GM23338 (cell line): Measurements from ENCODE around the gene EXOC5. TPM values are rescaled to one million over a fixed set of nuclear protein-coding genes. Genes with fewer than 3 reads are reported as not detected.

ENCODE experiments used
- ATAC-seq: fragments of 200-7000 bp; cut with Tn5 transposase; 3 replicates; pipeline ENCODE4 v1.9.1; 2020
- DNase-seq: peaks from one replicate; pipeline ENCODE4 v3.0.0-alpha.2; 2015; ENCODE audit warnings: low spot score
- H2AFZ ChIP-seq: fragments of 200-600 bp; sonication (generic); 2 replicates; pipeline ENCODE4 v1.8.0; 2016; ENCODE audit warnings: antibody characterized with exemption, mild to moderate bottlenecking, moderate library complexity
- H3F3A ChIP-seq: fragments of 200-600 bp; sonication (generic); replicated peaks from 2 replicates; pipeline ENCODE4 v1.8.0; 2017; ENCODE audit warnings: antibody characterized with exemption, mixed run types, low read depth
- H3K27ac ChIP-seq: fragments of 200-600 bp; sonication (generic); 2 replicates; pipeline ENCODE4 v1.6.1; 2016; ENCODE audit warnings: low read depth
- H3K27me3 ChIP-seq: fragments of 200-600 bp; sonication (generic); 2 replicates; pipeline ENCODE4 v1.8.0; 2016; ENCODE audit warnings: mild to moderate bottlenecking, mixed run types, moderate library complexity; ENCODE audit not compliant: insufficient read depth
- H3K36me3 ChIP-seq: fragments of 200-600 bp; sonication (generic); 2 replicates; pipeline ENCODE4 v1.8.0; 2016; ENCODE audit warnings: mild to moderate bottlenecking; ENCODE audit not compliant: insufficient read depth
- H3K4me1 ChIP-seq: fragments of 200-600 bp; sonication (generic); 2 replicates; pipeline ENCODE4 v1.8.0; 2016; ENCODE audit warnings: mild to moderate bottlenecking, moderate library complexity; ENCODE audit not compliant: insufficient read depth
- H3K4me2 ChIP-seq: fragments of 200-600 bp; sonication (generic); 2 replicates; pipeline ENCODE4 v1.7.1; 2017; ENCODE audit warnings: mixed run types
- H3K4me3 ChIP-seq: fragments of 200-600 bp; sonication (generic); 2 replicates; pipeline ENCODE4 v1.6.1; 2016; ENCODE audit warnings: mixed run types
- H3K79me2 ChIP-seq: fragments of 200-600 bp; sonication (generic); replicated peaks from 2 replicates; pipeline ENCODE4 v1.8.0; 2017; ENCODE audit warnings: mild to moderate bottlenecking; ENCODE audit not compliant: insufficient read depth
- H3K9me2 ChIP-seq: fragments of 200-600 bp; sonication (generic); 2 replicates; pipeline ENCODE4 v1.8.0; 2017; ENCODE audit not compliant: insufficient read depth
- H4K20me1 ChIP-seq: fragments of 200-600 bp; sonication (generic); replicated peaks from 2 replicates; pipeline ENCODE4 v1.8.0; 2017; ENCODE audit warnings: mild to moderate bottlenecking; ENCODE audit not compliant: insufficient read depth
- H3K27ac Mint-ChIP-seq: 2 replicates; pipeline ENCODE4 v1.8.0; 2020; ENCODE audit warnings: inconsistent platforms, mild to moderate bottlenecking, moderate library complexity, mixed read lengths
- H3K27me3 Mint-ChIP-seq: 3 replicates; pipeline ENCODE4 v1.8.0; 2022; ENCODE audit warnings: low read depth, mild to moderate bottlenecking, moderate library complexity, mixed read lengths, inconsistent platforms; ENCODE audit not compliant: insufficient read depth, poor library complexity
- H3K36me3 Mint-ChIP-seq: 3 replicates; pipeline ENCODE4 v1.8.0; 2021; ENCODE audit warnings: low read depth, mild to moderate bottlenecking, inconsistent platforms, moderate library complexity, mixed read lengths
- H3K4me1 Mint-ChIP-seq: 3 replicates; pipeline ENCODE4 v1.8.0; 2020; ENCODE audit warnings: mild to moderate bottlenecking, inconsistent platforms, mixed read lengths
- H3K4me3 Mint-ChIP-seq: 3 replicates; pipeline ENCODE4 v1.8.0; 2021; ENCODE audit warnings: moderate library complexity, mild to moderate bottlenecking, inconsistent platforms, mixed read lengths
- H3K9me3 Mint-ChIP-seq: 3 replicates; pipeline ENCODE4 v1.8.0; 2020; ENCODE audit warnings: moderate library complexity, mild to moderate bottlenecking, inconsistent platforms, mixed read lengths
- CREB1 ChIP-seq: fragments of 250-450 bp; sonication (Bioruptor Pico); IDR thresholded peaks from 2 replicates; pipeline ENCODE4 v1.5.0; 2020; ENCODE audit warnings: low read depth, mild to moderate bottlenecking, moderate library complexity
- EZH2 ChIP-seq: fragments of 200-600 bp; sonication (generic); IDR thresholded peaks from one replicate; pipeline ENCODE4 v1.8.0; 2017; ENCODE audit warnings: antibody characterized with exemption, mild to moderate bottlenecking, low read depth; ENCODE audit not compliant: unreplicated experiment
- EZH2phosphoT487 ChIP-seq: fragments of 200-600 bp; sonication (generic); IDR thresholded peaks from one replicate; pipeline ENCODE4 v1.8.1; 2018; ENCODE audit warnings: antibody characterized with exemption; ENCODE audit not compliant: unreplicated experiment
- JUNB ChIP-seq: IDR thresholded peaks from one replicate; pipeline ENCODE4 v1.6.1; 2016; ENCODE audit warnings: antibody characterized with exemption; ENCODE audit not compliant: unreplicated experiment
- NANOG ChIP-seq: IDR thresholded peaks from 2 replicates; pipeline ENCODE4 v1.6.1; 2016; ENCODE audit warnings: antibody characterized with exemption, borderline replicate concordance
- POLR2AphosphoS5 ChIP-seq: IDR thresholded peaks from 2 replicates; pipeline ENCODE4 v1.6.1; 2016; ENCODE audit warnings: antibody characterized with exemption, low read depth
- STAT1 ChIP-seq: IDR thresholded peaks from one replicate; pipeline ENCODE4 v1.6.1; 2016; ENCODE audit warnings: antibody characterized with exemption; ENCODE audit not compliant: unreplicated experiment
- ZNF114 ChIP-seq: fragments of 250-450 bp; sonication (Bioruptor Pico); IDR thresholded peaks from 2 replicates; pipeline ENCODE4 v1.5.0; 2020; ENCODE audit warnings: mild to moderate bottlenecking, moderate library complexity
- ZNF331 ChIP-seq: fragments of 250-450 bp; sonication (Bioruptor Pico); IDR thresholded peaks from 2 replicates; pipeline ENCODE4 v1.5.0; 2020; ENCODE audit warnings: low read depth, mild to moderate bottlenecking, moderate library complexity
- polyA plus RNA-seq: library from polyadenylated mRNA; unstranded; fragments of >200 nt; fragmentation: Nextera tagmentation; extraction: Ambion mirVana; gene quantifications from 2 replicates; pipeline ENCODE4 v1.2.1, GENCODE V29; 2016
- total RNA-seq: library from RNA; depleted of rRNA; stranded (reverse); fragments of >200 nt; shearing (Covaris generic); gene quantifications from 2 replicates; pipeline ENCODE4 v1.2.3, GENCODE V29; 2014
- TF ChIP-seq, protein P1 (sequence below), 2 experiments: fragments of 200-600 bp in 1 of 2; sonication (generic) in 1 of 2; conservative IDR thresholded peaks; 2 replicates each; pipeline versions ENCODE4 v1.5.1 to v1.6.1; 2016 to 2017; ENCODE audit warnings: antibody characterized with exemption in 2 of 2, low read depth in 2 of 2, mild to moderate bottlenecking in 2 of 2, moderate library complexity in 1 of 2
- TF ChIP-seq, protein P2 (sequence below): IDR thresholded peaks from 2 replicates; pipeline ENCODE4 v1.6.1; 2016; ENCODE audit warnings: antibody characterized with exemption

Gene EXOC5
- total and polyA plus RNA-seq, 2 experiments from 2014 or later: 26.4 to 55.9 TPM

DNA sequence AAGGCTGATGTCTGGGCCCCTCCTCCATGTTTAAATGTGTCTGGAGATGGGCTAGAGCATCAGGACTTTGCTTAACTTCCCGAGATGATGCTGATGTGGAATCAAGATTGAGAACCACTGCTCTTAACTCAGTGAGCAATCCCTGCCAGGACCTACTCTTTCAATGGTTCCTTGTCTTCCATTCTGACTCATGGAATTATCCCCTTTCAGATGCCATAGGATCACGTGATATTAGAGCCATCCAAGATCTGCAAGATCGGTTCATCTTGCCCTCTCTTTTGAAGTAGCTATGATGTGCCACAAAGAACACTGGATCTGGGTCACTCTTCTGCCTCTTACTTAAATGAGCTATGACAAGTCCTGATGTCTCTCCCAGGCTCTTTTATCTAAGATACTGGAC is 96.8 kb downstream of the EXOC5 start (continued):
- TF ChIP-seq, protein P1, sequence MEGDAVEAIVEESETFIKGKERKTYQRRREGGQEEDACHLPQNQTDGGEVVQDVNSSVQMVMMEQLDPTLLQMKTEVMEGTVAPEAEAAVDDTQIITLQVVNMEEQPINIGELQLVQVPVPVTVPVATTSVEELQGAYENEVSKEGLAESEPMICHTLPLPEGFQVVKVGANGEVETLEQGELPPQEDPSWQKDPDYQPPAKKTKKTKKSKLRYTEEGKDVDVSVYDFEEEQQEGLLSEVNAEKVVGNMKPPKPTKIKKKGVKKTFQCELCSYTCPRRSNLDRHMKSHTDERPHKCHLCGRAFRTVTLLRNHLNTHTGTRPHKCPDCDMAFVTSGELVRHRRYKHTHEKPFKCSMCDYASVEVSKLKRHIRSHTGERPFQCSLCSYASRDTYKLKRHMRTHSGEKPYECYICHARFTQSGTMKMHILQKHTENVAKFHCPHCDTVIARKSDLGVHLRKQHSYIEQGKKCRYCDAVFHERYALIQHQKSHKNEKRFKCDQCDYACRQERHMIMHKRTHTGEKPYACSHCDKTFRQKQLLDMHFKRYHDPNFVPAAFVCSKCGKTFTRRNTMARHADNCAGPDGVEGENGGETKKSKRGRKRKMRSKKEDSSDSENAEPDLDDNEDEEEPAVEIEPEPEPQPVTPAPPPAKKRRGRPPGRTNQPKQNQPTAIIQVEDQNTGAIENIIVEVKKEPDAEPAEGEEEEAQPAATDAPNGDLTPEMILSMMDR (conservative IDR thresholded peaks at IDR 0.05; ENCODE audit: low read depth in 2 of 2): no peak

DNA sequence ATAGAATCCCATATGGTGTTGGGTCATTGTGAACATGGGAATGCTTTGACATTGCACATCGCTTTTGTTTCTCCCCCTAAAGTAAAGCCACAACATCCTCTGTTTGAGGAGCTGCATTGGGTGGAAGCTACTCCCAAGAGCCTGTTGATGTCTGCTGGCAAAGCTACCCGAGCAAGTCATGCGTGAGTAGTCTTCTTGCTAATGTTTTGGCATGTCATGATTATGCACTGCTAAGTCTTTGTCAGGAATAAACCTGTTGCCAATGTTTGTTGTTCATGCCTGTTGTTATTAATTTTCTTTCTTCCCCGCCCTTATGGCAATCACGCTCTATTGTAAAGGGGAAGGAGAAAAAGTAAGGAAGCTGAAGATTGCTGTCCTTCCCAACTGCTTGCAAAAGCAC is 97.3 kb downstream of the EXOC5 start:
- TF ChIP-seq STAT1 (no peak), ZNF331 (no peak), JUNB (no peak), EZH2 (no peak), ZNF114 (CRISPR knock-in tag) (no peak), NANOG (no peak), POLR2AphosphoS5 (no peak), EZH2phosphoT487 (no peak), CREB1 (CRISPR knock-in tag) (no peak)
- TF ChIP-seq, protein P1 (conservative IDR thresholded peaks at IDR 0.05; ENCODE audit: low read depth in 2 of 2): no peak
- TF ChIP-seq, protein P2, sequence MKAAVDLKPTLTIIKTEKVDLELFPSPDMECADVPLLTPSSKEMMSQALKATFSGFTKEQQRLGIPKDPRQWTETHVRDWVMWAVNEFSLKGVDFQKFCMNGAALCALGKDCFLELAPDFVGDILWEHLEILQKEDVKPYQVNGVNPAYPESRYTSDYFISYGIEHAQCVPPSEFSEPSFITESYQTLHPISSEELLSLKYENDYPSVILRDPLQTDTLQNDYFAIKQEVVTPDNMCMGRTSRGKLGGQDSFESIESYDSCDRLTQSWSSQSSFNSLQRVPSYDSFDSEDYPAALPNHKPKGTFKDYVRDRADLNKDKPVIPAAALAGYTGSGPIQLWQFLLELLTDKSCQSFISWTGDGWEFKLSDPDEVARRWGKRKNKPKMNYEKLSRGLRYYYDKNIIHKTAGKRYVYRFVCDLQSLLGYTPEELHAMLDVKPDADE: no peak
- Histone ChIP-seq H2AFZ (peak overlapping the region; percentile 24; the same call in 1 of the 2 replicates), H3K36me3 (no peaks in the 10 kb centered on the region), H3K4me3 (no peak overlapping the region), H3K27ac (no peak overlapping the region), H3K27me3 (no peaks in the 10 kb centered on the region), H4K20me1 (no peaks in the 10 kb centered on the region), H3K4me2 (no peak overlapping the region), H3K79me2 (no peaks in the 10 kb centered on the region), H3K4me1 (peaks cover 22% of the 10 kb centered on the region), H3F3A (no peaks in the 10 kb centered on the region), H3K9me2 (peaks cover 10% of the 10 kb centered on the region)
- ATAC-seq (no peak), DNase-seq (no peak)
- Mint-ChIP-seq H3K9me3 (no peaks in the 10 kb centered on the region), H3K4me3 (no peak overlapping the region), H3K27ac (no peak overlapping the region), H3K27me3 (peaks cover 2% of the 10 kb centered on the region), H3K4me1 (peaks cover 19% of the 10 kb centered on the region), H3K36me3 (no peaks in the 10 kb centered on the region)
